NCI-H524 (cell line): ENCODE results near the gene KRTAP10-6.
"Not testable (repeated sequence)": the region's sequence is repeated elsewhere in the genome, so short reads cannot be mapped to it uniquely, and the experiment has no call there.

Source experiments
- DNase-seq, 2 experiments: peaks; one replicate each; lab custom pipeline; 2025; lab: John Stamatoyannopoulos, UW

KRTAP10-6 gene

GRCh38 chr21:44617071-44617501 lies 24.8 kb upstream of the KRTAP10-6 start:
- peak; percentile 75 to 91 for DNase-seq

DNA sequence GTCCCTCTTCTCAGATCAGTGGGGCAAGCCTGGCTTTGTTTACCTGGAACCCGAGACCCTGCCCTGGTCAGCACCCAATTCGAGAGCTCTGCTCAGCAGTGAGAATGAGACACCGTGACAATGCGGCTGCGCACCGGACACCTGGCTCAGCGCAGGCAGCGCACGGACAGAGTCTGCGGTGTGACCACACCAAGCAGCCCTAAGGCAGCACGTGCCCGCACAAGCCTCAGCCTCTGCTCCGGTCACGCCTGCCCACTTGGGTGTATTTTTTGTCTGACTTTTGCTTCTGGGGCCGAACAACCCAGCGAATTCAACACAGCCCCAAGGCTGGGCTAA lies 24.3 kb upstream of the KRTAP10-6 start:
- no peak for DNase-seq

GRCh38 chr21:44615911-44616590 lies 23.7 kb upstream of the KRTAP10-6 start:
- peak; percentile 74 to 91 for DNase-seq

- DNase-seq, result peak in 1 of 2 experiments; percentile 31
Measured at GRCh38 chr21:44615466-44615865, 23.2 kb upstream of the KRTAP10-6 start.

GRCh38 chr21:44614961-44615391 lies 22.7 kb upstream of the KRTAP10-6 start:
- DNase-seq, result no peak

- no peak for DNase-seq
Measured at GRCh38 chr21:44614161-44614631, 21.9 kb upstream of the KRTAP10-6 start.

GRCh38 chr21:44613386-44614155 lies 21.3 kb upstream of the KRTAP10-6 start:
- DNase-seq, result no peak

DNA sequence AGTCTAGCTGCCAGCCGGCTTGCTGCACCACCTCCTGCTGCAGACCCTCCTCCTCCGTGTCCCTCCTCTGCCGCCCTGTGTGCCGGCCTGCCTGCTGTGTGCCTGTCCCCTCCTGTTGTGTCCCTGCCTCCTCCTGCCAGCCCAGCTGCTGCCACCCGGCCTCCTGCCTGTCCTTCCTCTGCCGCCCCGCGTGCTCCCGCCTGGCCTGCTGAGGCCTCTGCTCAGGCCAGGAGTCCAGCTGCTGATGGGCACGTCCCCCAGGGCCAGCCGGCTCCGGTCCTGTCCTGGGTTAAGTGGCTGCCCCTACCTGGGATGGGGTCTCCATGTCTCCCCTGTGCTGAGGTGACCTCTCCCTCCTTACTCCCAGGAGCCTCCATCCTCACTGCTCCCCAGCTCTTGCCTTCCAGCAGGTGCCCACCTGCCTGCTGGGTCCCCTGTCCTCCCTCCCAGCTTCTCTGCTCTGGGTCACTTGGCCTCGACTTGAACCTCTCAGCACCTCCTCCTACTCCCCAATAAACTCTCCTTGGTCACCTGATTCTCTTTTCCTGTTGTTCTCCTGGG lies 20.4 kb upstream of the KRTAP10-6 start:
- no peak for DNase-seq

GRCh38 chr21:44612029-44612486 lies 19.8 kb upstream of the KRTAP10-6 start, which contains the start of gene KRTAP10-8:
Gene KRTAP10-8 (plus strand): TSS chr21:44612079. CDS start chr21:44612101, 22 bp downstream.
- DNase-seq, result no peak

DNA sequence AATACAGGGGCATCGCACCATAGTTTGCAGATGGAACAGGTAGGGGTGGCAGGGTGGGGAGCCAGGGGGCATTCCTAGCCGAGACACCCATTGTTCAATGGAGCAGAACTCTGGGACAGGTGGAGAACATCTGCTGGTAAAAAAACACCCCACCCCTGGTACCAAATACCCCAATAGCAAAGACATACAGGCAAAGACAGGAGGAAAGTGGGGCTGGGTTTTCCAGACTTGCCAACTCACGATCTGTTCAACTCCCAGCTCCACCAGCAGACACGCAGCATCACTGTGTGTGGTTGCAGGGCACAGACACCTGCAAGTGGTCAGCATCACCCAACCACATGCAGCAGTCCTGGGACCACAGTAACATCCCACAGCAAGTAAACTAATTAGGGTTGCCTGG lies 19.2 kb upstream of the KRTAP10-6 start:
- no peak for DNase-seq

DNA sequence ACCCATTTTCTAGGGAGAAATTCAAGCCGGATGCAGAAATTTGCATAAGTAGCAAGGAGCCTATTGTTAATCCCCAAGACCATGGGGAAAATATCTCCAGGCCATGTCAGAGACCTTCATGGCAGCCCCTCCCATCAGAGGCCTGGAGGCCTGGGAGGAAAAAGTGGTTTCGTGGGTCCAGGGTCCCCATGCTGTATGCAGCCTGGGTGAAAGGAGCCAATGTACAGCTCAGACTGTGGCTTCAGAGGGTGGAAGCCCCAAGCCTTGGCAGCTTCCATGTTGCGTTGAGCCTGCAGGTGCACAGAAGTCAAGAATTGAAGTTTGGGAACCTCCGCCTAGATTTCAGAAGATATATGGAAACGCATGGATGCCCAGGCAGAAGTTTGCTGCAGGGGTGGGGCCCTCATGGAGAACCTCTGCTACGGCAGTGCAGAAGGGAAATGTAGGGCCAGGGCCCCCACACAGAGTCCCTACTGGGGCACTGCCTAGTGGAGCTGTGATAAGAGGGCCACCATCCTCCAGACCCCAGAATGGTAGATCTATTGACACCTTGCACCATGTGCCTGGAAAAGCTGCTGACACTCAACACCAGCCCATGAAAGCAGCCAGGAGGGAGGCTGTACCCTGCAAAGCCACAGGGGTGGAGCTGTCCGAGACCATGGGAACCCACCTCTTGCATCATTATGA lies 18.0 kb upstream of the KRTAP10-6 start:
- DNase-seq, result not testable (repeated sequence)

GRCh38 chr21:44609193-44609592 lies 16.9 kb upstream of the KRTAP10-6 start:
- DNase-seq, result no peak

- no peak for DNase-seq
Measured at GRCh38 chr21:44606495-44606894, 14.2 kb upstream of the KRTAP10-6 start.

GRCh38 chr21:44603911-44604310 lies 11.6 kb upstream of the KRTAP10-6 start:
- no peak for DNase-seq

DNA sequence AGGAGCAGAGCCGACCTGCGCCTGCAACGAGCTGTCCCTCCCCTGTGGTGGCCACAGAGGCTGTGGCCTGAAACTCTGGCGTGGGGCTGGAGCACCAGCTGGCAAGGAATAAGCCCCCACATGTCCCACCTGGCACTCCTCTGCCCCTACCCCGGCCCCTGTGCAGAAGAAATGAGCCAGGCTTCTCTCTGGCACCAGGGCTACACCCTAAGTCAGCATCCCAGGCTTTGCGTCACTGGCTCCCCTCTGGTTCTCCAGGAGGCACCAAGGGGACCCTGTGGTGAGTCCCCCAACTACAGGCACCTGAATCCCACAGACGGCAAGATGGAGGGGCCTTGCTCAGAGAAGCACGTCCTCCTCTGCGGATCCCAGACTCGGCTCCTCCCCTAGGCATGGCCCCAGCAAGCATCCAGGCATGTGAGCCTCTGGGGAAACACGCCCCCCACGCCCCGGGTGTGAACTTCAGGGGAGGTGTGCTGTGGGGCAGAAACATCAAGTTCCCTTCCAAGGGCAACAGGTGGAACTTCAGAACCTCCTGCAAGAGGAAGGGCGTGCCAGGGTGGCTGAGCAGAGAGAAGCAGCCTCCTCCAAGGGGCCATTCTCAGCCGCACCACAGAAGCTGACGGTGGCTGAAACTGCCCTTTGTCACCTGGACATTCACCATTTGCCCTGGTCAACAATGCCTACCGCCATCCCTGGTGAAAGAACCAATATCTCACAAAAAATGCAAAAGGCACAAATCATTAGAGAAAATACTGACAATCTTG lies 11.0 kb upstream of the KRTAP10-6 start:
- DNase-seq, result no peak

- DNase-seq, result no peak
Measured at GRCh38 chr21:44602463-44602850, 10.2 kb upstream of the KRTAP10-6 start.

DNA sequence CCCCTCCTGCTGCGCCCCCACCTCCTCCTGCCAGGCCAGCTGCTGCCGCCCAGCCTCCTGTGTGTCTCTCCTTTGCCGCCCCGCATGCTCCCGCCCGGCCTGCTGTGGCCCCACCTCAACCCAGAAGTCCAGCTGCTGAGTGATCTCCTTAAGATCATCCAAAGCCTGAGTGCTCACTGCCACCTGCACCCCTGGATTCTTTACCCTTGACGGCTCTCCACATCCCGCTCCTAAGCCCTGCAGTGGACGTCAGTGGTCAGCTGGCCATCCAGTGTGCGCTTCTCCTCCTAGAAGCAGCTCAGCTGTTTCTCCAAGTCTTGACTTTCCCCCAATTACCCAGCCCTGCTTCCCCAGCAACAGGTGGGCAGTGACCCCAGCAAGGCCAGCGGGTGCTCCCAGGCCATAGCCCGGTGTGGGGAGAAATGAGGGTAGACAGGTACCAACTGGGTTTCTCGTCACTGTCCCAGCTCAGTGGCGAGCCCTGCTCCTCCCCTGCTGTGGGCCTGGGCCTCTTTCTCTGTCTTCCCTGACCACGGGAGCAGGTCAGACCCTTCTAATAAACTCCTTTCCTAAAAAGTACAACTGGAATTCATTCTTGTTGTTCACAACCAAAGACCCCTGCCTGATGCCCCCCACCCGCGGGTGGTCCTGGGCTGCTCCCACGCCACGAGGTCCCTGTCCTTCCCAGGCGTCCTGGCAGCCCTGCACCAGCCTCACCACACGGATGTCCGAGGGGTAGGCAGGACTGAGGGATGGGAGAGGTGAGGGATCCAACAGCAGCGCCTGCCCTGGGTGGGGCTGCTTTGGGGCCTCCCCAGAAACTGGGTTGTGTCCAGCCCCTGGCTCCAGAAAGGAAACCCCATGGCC lies 9.5 kb upstream of the KRTAP10-6 start:
- peak; percentile 60 to 83 for DNase-seq

GRCh38 chr21:44601091-44601490 lies 8.8 kb upstream of the KRTAP10-6 start:
- DNase-seq, result peak in 1 of 2 experiments; percentile 57

DNA sequence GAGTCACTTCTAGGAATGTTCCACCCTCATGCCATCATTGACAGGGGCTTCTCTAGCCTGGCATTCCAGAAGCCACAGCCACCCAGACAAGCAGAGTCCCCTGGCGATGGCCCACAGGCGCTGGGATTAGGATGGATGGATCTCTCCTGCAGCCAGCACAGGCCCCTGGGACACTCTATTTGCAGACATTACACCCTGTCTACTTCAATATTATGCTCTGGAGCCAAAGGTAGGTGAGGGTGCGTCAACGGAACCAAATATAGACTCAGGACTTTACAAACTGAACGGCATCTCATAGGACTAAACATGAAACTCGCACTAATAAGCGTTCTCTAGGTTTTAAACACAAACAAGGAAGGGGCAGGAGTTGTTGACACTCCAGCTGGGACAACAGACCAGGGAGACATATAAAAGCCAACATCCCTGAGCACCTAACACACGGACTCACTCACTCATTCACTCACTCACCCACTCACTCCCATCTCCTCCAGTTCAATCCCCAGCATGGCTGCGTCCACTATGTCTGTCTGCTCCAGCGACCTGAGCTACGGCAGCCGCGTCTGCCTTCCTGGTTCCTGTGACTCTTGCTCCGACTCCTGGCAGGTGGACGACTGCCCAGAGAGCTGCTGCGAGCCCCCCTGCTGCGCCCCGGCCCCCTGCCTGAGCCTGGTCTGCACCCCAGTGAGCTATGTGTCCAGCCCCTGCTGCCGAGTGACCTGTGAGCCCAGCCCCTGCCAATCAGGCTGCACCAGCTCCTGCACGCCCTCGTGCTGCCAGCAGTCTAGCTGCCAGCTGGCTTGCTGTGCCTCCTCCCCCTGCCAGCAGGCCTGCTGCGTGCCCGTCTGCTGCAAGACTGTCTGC lies 8.0 kb upstream of the KRTAP10-6 start, which contains the start of gene KRTAP10-7:
KRTAP10-7 (plus strand) TSS at position 480 of the 861 bp plus-strand sequence; CDS start at position 505, 25 bp downstream.
- not testable (repeated sequence) for DNase-seq
